Thymus (tissue), 11 donors: Measurements from ENCODE around the gene SYNDIG1. TPM values are rescaled to one million over a fixed set of nuclear protein-coding genes. Genes with fewer than 3 reads are reported as not detected.

Source experiments
- DNase-seq, 9 donors: peaks; one replicate each; pipeline ENCODE4 v3.0.0-alpha.2; 2013; ENCODE audit warnings: low spot score in 9 of 9, low read depth in 6 of 9, missing footprints in 1 of 9
- H3K27ac ChIP-seq, 2 donors: one replicate each; pipeline ENCODE4 v1.5.1; 2013; ENCODE audit warnings: control low read depth in 1 of 2, low read depth in 1 of 2, low read length in 1 of 2, mild to moderate bottlenecking in 1 of 2, moderate library complexity in 1 of 2
- H3K27me3 ChIP-seq, 2 donors: one replicate each; pipeline ENCODE4 v1.5.1; 2013; ENCODE audit warnings: low read length in 1 of 2; ENCODE audit not compliant: control insufficient read depth in 2 of 2, insufficient read depth in 1 of 2
- H3K36me3 ChIP-seq, 2 donors: one replicate each; pipeline ENCODE4 v1.5.1; 2013; ENCODE audit warnings: low read length in 1 of 2, mild to moderate bottlenecking in 1 of 2, moderate library complexity in 1 of 2; ENCODE audit not compliant: control insufficient read depth in 2 of 2, insufficient read depth in 2 of 2
- H3K4me1 ChIP-seq, 2 donors: one replicate each; pipeline ENCODE4 v1.5.1; 2013; ENCODE audit warnings: low read length in 2 of 2; ENCODE audit not compliant: control insufficient read depth in 2 of 2, insufficient read depth in 2 of 2
- H3K4me3 ChIP-seq, 2 donors: one replicate each; pipeline ENCODE4 v1.5.1; 2013; ENCODE audit warnings: low read length in 2 of 2, control low read depth in 1 of 2, mild to moderate bottlenecking in 1 of 2
- H3K9me3 ChIP-seq, 2 donors: one replicate each; pipeline ENCODE4 v1.5.1; 2013; ENCODE audit warnings: low read length in 1 of 2, mild to moderate bottlenecking in 1 of 2; ENCODE audit not compliant: control insufficient read depth in 2 of 2, insufficient read depth in 1 of 2
- WGBS: extraction: QIAGEN DNeasy Blood & Tissue Kit; methylation state at CpG from one replicate; pipeline ENCODE4 v1.1.7; 2013; 5-methylcytosine and 5-hydroxymethylcytosine counted together
- polyA plus RNA-seq: library from polyadenylated mRNA; stranded (reverse); fragments of 200-250 nt; gene quantifications from one replicate; pipeline ENCODE4 v1.2.3, GENCODE V29; 2013
- total RNA-seq: library from RNA; stranded (reverse); fragments of 120-200 nt; gene quantifications from one replicate; pipeline ENCODE4 v1.2.4, GENCODE V29; 2013
- donor health status: healthy.

The SYNDIG1 gene
- total and polyA plus RNA-seq, 2 donors = 0.41 to 3.2 TPM

DNA sequence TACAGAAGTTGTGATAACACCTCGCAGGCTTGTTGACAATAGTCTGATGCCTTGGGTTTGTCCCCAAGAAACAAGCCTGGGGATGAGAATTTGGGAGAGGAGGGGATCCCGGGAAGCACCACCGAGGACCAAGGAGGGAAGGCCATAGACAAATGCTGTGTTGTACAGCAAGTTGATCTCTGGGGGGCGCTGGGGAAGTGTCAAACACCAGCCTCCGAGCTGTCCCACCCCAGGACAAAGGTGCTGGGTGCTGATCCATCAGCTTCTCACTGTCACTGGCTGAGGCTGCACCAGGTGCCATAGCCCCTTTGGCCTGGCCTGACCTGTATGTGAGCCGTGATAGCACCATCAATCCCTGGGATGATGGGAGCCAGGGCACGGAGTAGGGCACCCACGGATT is 64.0 kb downstream of the SYNDIG1 start:
- no peaks in the 10 kb centered on the region for H3K9me3 ChIP-seq
- H3K27me3 ChIP-seq = no peaks in the 10 kb centered on the region
- H3K27ac ChIP-seq = no peak overlapping the region
- H3K4me1 ChIP-seq = no peaks in the 10 kb centered on the region
- no peak overlapping the region for H3K4me3 ChIP-seq
- DNase-seq = no peak
- WGBS = 96% methylated on average over 8 of the region's 8 CpGs
- no peaks in the 10 kb centered on the region for H3K36me3 ChIP-seq

DNA sequence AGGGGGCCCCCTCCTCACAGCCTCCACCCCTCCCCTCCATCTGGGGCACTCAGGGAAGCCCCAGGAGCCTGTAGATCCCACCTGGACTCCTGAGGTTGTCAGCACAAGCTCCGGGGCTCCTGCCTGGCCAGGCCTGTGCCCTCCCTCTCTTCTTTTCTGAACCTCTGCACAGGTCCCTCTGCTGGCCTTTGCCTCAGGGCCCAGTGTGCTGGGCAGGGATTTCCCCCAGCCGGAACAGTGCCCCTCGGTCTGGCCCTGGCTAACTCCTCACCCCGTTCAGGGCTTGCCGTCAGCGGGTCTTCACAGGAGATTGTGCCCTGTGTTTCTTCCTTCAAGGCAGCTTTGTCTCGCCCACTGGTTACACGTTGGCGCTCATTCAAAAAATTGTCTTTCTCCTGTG is 64.9 kb downstream of the SYNDIG1 start:
- Histone ChIP-seq H3K27me3 (no peaks in the 10 kb centered on the region), H3K9me3 (no peaks in the 10 kb centered on the region), H3K4me1 (no peaks in the 10 kb centered on the region), H3K27ac (no peak overlapping the region), H3K4me3 (no peak overlapping the region), H3K36me3 (no peaks in the 10 kb centered on the region)
- DNase-seq = no peak
- WGBS = 94% methylated on average over 9 of the region's 9 CpGs

DNA sequence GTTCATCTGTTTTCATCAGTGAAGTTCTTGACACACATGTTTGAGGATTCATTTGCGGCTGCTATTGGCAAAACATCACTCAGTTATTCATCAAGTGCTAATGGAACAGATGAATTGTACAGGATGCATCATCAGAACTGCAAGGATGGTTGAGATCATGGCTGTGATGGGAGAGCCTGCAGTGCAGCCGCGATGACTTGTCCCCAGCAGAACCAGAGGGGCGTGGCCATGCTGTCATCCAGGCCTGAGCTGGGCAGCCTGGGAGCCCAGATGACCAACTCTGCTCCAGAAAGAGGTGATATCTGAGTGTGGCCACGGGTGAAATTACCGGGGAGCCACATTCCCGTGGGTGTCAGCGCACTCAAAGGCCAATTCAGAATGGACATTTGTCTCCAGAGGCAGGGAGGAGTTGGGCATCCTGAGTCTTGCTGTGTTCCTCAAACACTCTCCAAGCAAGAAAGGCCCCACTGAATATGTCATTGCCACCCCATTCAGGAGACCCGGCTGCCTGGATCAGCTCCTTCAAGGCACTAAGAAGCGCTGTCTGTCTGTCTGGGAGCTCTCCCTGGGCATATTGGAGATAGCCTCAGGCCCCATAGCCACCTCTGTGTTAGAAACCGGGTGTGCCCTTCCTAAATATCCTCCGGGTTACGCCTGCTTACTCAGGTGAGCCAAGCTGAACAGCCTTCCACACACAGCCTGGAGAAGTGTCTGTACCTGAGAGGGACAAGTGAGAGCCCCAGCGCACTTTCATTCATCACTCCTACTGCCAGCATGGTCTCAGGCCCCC is 66.7 kb downstream of the SYNDIG1 start:
- no peak overlapping the region for H3K4me3 ChIP-seq
- H3K4me1 ChIP-seq = peaks cover 0 to under 1% of the 10 kb centered on the region in 2 donors
- no peaks in the 10 kb centered on the region for H3K27me3 ChIP-seq
- WGBS = 97% methylated on average over 14 of the region's 14 CpGs
- no peak for DNase-seq
- H3K36me3 ChIP-seq = no peaks in the 10 kb centered on the region
- H3K9me3 ChIP-seq = no peaks in the 10 kb centered on the region
- no peak overlapping the region for H3K27ac ChIP-seq

DNA sequence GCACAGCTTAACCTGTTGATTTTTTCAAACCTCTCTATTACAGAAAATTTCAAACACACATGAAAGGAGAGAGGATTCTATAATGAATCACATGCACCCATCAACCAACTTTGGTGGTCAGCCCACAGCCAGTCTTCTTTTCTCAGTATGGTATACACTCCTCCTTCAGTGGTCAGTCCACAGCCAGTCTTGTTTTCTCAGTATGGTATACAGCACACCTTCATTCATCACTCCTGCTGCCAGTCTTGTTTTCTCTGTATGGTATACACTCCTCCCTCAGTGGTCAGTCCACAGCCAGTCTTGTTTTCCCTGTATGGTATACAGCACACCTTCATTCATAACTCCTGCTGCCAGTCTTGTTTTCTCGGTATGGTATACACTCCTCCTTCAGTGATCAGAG is 67.8 kb downstream of the SYNDIG1 start:
- H3K36me3 ChIP-seq = no peaks in the 10 kb centered on the region
- WGBS = 98% methylated on average over 1 of the region's 1 CpG
- no peak for DNase-seq

DNA sequence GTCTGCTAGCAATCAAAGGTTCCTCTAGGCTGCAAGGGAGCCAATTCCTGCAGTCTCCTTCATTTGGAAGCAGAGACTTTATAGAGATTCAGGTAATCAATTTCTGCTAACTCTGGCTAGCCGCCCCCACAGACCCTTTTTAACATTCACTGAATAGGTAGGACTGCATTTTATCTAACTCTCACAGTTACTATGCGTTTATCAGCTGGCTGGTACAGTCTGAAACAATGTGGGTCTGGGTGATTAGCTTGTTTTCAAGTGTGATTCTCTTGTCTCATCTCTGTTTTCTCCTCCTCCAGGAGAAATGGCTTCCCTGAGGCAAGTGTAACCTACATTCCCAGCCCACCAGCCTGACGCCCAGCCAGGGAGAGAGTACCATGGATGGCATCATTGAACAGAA is 73.3 kb downstream of the SYNDIG1 start:
- WGBS = 97% methylated on average over 3 of the region's 3 CpGs

More for the DNA sequence above, 67.8 kb downstream of the SYNDIG1 start:
- no peak overlapping the region for H3K27ac ChIP-seq
- H3K4me1 ChIP-seq = peaks cover 0 to 5% of the 10 kb centered on the region in 2 donors
- H3K9me3 ChIP-seq = no peaks in the 10 kb centered on the region
- H3K4me3 ChIP-seq = no peak overlapping the region
- H3K27me3 ChIP-seq = no peaks in the 10 kb centered on the region

DNA sequence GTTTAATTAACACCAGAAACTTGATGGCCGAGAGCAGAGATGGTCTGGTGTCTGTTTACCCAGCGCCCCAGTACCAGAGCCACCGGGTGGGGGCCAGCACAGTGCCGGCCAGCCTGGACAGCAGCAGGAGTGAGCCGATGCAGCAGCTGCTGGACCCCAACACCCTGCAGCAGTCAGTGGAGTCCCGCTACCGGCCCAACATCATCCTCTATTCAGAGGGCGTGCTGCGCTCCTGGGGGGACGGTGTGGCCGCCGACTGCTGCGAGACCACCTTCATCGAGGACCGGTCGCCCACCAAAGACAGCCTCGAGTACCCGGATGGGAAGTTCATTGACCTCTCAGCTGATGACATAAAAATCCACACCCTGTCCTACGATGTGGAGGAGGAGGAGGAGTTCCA is 73.7 kb downstream of the SYNDIG1 start:
- H3K36me3 ChIP-seq = no peaks in the 10 kb centered on the region
- no peak for DNase-seq
- 95% methylated on average over 19 of the region's 19 CpGs for WGBS

More for the DNA sequence above, 73.3 kb downstream of the SYNDIG1 start:
- Histone ChIP-seq H3K36me3 (no peaks in the 10 kb centered on the region), H3K4me3 (no peak overlapping the region), H3K27ac (no peak overlapping the region), H3K4me1 (peaks cover 0 to 5% of the 10 kb centered on the region in 2 donors), H3K9me3 (no peaks in the 10 kb centered on the region), H3K27me3 (no peaks in the 10 kb centered on the region)
- DNase-seq = no peak

DNA sequence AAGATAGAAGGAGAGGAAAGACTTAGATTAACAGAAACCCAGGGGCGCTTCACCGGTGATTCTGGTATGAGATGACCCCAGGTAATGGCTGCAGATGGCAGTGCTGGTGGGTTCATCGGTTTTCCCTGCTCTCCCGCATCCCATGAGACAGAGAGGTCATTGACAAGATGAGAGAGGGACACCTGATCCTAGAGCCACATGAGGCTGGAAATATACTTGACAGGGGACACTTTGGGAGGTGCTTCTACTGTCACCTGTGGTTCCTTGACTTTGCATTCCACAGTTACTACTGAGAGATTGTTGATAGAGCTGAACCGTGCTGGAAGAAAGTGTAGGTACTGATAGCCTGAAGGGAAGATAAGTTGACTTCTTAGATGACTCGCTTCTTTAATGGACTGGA is 74.3 kb downstream of the SYNDIG1 start:
- no peaks in the 10 kb centered on the region for H3K36me3 ChIP-seq
- DNase-seq = no peak
- 99% methylated on average over 6 of the region's 6 CpGs for WGBS

More for the DNA sequence above, 73.7 kb downstream of the SYNDIG1 start:
- Histone ChIP-seq H3K27me3 (no peaks in the 10 kb centered on the region), H3K4me1 (peaks cover 0 to 5% of the 10 kb centered on the region in 2 donors), H3K27ac (no peak overlapping the region), H3K9me3 (no peaks in the 10 kb centered on the region), H3K4me3 (no peak overlapping the region)

DNA sequence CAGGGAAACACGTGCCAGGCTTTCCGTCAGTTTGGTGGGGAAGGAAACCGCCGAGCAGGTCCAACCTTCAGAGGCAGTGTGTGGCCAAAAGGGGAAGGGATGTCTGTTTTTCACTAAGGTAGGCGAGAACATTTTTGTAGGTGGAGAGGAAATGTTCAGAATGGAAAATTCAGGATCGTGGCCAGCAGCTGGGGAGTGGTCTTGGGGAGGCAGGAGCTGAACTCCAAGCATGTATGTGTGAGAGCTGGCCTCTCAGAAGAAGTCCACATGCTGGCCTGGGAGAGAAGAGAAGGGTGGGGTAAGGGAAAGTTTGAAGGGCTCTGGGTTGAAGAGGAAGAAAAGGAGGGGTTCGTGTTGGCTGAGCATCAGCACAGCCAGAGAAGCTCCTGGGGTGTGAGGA is 74.9 kb downstream of the SYNDIG1 start:
- DNase-seq = no peak
- Histone ChIP-seq H3K27ac (no peak overlapping the region), H3K4me3 (no peak overlapping the region), H3K27me3 (no peaks in the 10 kb centered on the region), H3K9me3 (no peaks in the 10 kb centered on the region), H3K36me3 (no peaks in the 10 kb centered on the region), H3K4me1 (peaks cover 0 to 5% of the 10 kb centered on the region in 2 donors)
- 69% methylated on average over 7 of the region's 7 CpGs for WGBS

More for the DNA sequence above, 74.3 kb downstream of the SYNDIG1 start:
- Histone ChIP-seq H3K9me3 (no peaks in the 10 kb centered on the region), H3K27ac (no peak overlapping the region), H3K4me1 (peaks cover 0 to 5% of the 10 kb centered on the region in 2 donors), H3K27me3 (no peaks in the 10 kb centered on the region), H3K4me3 (no peak overlapping the region)

DNA sequence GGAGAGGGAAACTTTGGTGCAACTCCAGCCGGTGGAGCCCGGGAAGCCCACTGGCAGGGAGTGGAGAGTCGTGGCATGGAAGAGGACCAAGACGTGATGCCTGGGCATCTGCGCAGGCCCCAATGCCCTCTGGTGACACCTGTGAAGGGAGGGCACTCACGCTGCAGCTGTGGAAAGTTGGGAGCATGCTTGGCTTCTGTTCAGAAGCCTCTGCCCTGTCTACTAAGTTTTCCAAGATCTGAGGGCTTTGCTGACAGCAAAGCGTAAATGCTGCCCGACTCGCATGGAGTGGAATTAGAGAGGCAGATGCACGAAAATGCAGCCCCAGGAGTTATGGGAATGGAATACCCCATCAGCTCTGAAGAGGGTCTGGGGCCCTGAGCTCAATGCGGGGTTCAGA is 75.7 kb downstream of the SYNDIG1 start:
- no peak for DNase-seq
- Histone ChIP-seq H3K27me3 (no peaks in the 10 kb centered on the region), H3K9me3 (no peaks in the 10 kb centered on the region), H3K27ac (no peak overlapping the region), H3K4me1 (peaks cover 0 to 5% of the 10 kb centered on the region in 2 donors), H3K4me3 (no peak overlapping the region), H3K36me3 (no peaks in the 10 kb centered on the region)
- WGBS = 97% methylated on average over 11 of the region's 11 CpGs
